Pancreas (tissue), 10 donors: ENCODE results near the gene IFNA7. TPM values are rescaled to one million over a fixed set of nuclear protein-coding genes. Genes with fewer than 3 reads are reported as not detected.
"Not testable (repeated sequence)": the region's sequence is repeated elsewhere in the genome, so short reads cannot be mapped to it uniquely, and the experiment has no call there.

Experiments used
- ATAC-seq, 4 donors: fragments of 200-7000 bp; cut with Tn5 transposase; one replicate each; pipeline versions ENCODE4 v1.8.0 to v1.9.1; 2020; ENCODE audit warnings: mild to moderate bottlenecking in 4 of 4, moderate library complexity in 4 of 4
- DNase-seq, 6 donors: peaks; one replicate each; pipeline ENCODE4 v3.0.0-alpha.2; 2020
- FAIRE-seq: peaks from 2 replicates; lab custom pipeline; 2012; peaks lifted over from hg19 to GRCh38; lab: Jason Lieb, UNC
- H3K27ac ChIP-seq, 4 donors: fragments of 200-600 bp; sonication (generic); 1 replicate in 3 of 4; 2 replicates in 1 of 4; pipeline versions ENCODE4 v1.5.0 to v1.8.0; 2020
- H3K27me3 ChIP-seq, 4 donors: fragments of 200-600 bp; one replicate each; pipeline ENCODE4 v1.8.0; 2021
- H3K36me3 ChIP-seq, 3 donors: fragments of 200-600 bp; sonication (generic) in 1 of 3; one replicate each; pipeline versions ENCODE4 v1.5.0 to v1.8.0; 2020 to 2021
- H3K4me1 ChIP-seq, 3 donors: fragments of 200-600 bp; one replicate each; pipeline ENCODE4 v1.8.0; 2021
- H3K4me3 ChIP-seq, 4 donors: fragments of 200-600 bp; sonication (generic) in 2 of 4; one replicate each; pipeline versions ENCODE4 v1.5.0 to v1.8.0; 2020 to 2021
- H3K9me3 ChIP-seq, 4 donors: fragments of 200-600 bp; one replicate each; pipeline ENCODE4 v1.8.0; 2021
- WGBS, 2 donors: extraction: QIAGEN DNeasy Blood & Tissue Kit; methylation state at CpG; one replicate each; pipeline ENCODE4 v1.1.7; 2013; 5-methylcytosine and 5-hydroxymethylcytosine counted together
- intact Hi-C, 3 donors: fragments of 100-400 bp; cut with DNase I; formaldehyde crosslinking; loops; one replicate each; pipeline versions ENCODE4 v1.11.1 to v1.14.2; 2022
- polyA plus RNA-seq, 2 donors: library from polyadenylated mRNA; stranded (reverse); fragments of 200-250 nt; gene quantifications; one replicate each; pipeline ENCODE4 v1.2.3, GENCODE V29; 2013
- total RNA-seq, 6 donors: library from RNA; stranded (reverse); fragmentation: NEBNext Ultra II Directional in 4 of 6; extraction: Animal tissue kit (Norgen Biotek cat#: 25700) in 4 of 6; gene quantifications; one replicate each; pipeline versions ENCODE4 v1.2.1 to v1.2.4, GENCODE V29; 2021 to 2023
- TF ChIP-seq, protein P1 (sequence below), 4 donors: fragments of 200-600 bp; sonication (generic) in 3 of 4; IDR thresholded peaks; one replicate each; pipeline versions ENCODE4 v1.5.0 to v1.8.0; 2021; ENCODE audit warnings: antibody characterized with exemption in 4 of 4
- donor health status: healthy with polysubstance abuse.
- donor health status: DM: no; HTN: no; CAD: no; lungs with moderate emphysema.
- donor health status: DM: no; HTN: no; CAD: no.
- donor health status: control.
- donor health status: control.
- donor health status: Bipolar disorder and iron deficiency.
- donor health status: DM: yes; HTN: yes; CAD: no.
- donor health status: DM: no; HTN: no; CAD: no.
- donor health status: DM: no; HTN: no; CAD: no.
- donor health status: DM: yes; HTN: yes; CAD: no.

Gene IFNA7
- total and polyA plus RNA-seq, 8 donors, result not detected

DNA sequence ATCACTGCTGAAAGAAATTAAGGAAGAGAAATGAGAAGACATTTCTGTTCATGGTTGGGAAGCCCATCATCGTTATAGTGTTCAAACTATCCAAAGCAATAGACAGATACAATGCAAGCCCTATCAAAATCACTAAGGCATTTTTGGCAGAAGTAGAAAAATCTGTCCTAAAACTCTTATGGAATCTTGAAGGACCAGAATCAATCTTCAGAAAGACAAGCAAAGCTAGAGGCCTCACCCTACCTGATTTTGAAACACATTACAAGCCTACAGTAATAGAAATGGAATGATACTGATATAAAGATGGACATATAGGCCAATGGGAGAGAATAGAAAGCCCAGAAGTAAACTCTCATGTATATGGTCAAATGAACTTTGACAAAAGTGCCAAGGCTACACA lies 30.7 kb downstream of the IFNA7 start:
- Histone ChIP-seq H3K36me3 (no peaks in the 10 kb centered on the region), H3K4me1 (no peaks in the 10 kb centered on the region), H3K27ac (no peak overlapping the region), H3K27me3 (no peaks in the 10 kb centered on the region), H3K9me3 (no peaks in the 10 kb centered on the region), H3K4me3 (no peak overlapping the region)
- ATAC-seq (no peak), DNase-seq (no peak), FAIRE-seq (no peak)
- intact Hi-C loops, result no loop called here
- WGBS, 2 donors, result 39 to 53% methylated on average over 1 of the region's 1 CpG
- TF ChIP-seq, protein P1, sequence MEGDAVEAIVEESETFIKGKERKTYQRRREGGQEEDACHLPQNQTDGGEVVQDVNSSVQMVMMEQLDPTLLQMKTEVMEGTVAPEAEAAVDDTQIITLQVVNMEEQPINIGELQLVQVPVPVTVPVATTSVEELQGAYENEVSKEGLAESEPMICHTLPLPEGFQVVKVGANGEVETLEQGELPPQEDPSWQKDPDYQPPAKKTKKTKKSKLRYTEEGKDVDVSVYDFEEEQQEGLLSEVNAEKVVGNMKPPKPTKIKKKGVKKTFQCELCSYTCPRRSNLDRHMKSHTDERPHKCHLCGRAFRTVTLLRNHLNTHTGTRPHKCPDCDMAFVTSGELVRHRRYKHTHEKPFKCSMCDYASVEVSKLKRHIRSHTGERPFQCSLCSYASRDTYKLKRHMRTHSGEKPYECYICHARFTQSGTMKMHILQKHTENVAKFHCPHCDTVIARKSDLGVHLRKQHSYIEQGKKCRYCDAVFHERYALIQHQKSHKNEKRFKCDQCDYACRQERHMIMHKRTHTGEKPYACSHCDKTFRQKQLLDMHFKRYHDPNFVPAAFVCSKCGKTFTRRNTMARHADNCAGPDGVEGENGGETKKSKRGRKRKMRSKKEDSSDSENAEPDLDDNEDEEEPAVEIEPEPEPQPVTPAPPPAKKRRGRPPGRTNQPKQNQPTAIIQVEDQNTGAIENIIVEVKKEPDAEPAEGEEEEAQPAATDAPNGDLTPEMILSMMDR (IDR thresholded peaks at IDR 0.05), result no peak

DNA sequence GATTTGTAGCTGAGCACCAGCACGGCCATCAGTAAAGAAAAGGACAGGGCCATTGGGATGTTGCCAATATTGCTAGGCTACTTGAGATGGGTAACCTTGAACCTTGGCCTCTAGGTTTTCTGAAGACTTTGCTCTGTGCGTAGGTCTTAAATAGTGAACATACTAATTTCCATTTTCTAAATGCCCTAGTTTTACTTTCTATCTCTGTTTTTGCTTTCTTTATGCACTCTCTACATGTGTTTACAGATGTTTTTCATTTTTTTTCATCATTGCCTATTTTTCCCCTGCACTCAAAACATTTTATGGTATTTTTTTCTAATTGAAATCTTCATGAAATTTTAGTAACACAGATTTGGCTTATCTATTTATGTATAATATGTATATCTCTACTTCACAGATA lies 35.4 kb downstream of the IFNA7 start, which contains the start of gene IFNA21:
IFNA21 (minus strand) TSS at position 101 of the 400 bp plus-strand sequence; CDS start at position 53, 48 bp downstream.
- intact Hi-C loops, FAIRE-seq, H3K4me1 ChIP-seq, H3K27me3 ChIP-seq, H3K36me3 ChIP-seq, H3K27ac ChIP-seq, H3K4me3 ChIP-seq, DNase-seq, H3K9me3 ChIP-seq, ATAC-seq: not testable (repeated sequence)
- 62 to 68% methylated on average over 2 of the region's 2 CpGs for WGBS, 2 donors

DNA sequence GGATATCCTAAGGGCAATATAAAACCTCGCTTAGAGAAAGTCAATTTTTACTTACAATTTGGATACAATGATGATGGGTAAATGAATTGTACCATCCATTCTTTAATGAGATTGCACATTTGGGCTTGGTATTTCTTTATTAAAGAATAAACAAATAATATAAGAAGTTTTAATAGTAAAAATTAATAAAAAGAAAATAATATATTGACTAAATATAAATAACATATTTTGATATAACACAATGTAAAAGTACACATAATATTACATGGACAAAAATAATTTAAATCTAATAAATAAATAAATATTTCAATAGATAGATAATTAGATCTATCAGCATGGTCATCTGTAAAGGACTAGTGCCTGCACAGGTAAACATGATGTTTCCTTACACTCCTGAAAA lies 36.5 kb downstream of the IFNA7 start:
- TF ChIP-seq, protein P1 (IDR thresholded peaks at IDR 0.05), result no peak
- ATAC-seq, result no peak
- no peak for FAIRE-seq
- Histone ChIP-seq H3K27me3 (no peaks in the 10 kb centered on the region), H3K36me3 (no peaks in the 10 kb centered on the region), H3K4me1 (no peaks in the 10 kb centered on the region), H3K27ac (no peak overlapping the region), H3K4me3 (no peak overlapping the region), H3K9me3 (no peaks in the 10 kb centered on the region)
- DNase-seq, result no peak
- intact Hi-C loops, result no loop called here
- 75 to 81% methylated on average over 1 of the region's 1 CpG for WGBS, 2 donors

DNA sequence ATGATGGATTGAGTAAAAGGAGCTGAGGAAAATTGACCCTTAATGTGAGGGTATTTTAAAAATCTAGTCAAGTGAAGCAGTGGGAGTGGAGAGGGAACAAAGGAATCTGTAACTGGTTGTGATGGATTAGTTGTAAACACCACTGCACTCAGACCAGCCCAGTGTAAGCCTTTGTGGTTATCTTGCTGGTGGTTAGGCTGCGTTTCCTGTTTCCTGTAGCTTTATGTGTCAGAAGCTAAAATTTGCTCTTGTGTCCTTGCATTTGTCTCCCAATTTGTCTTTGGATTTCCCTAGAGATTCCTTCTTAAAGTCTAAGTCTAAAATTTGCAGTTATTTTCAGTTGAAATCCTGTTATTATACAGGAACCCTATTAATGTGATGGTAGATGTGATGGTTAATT lies 41.8 kb downstream of the IFNA7 start:
- no peak for DNase-seq
- intact Hi-C loops, result no loop called here
- Histone ChIP-seq H3K27ac (no peak overlapping the region), H3K27me3 (no peaks in the 10 kb centered on the region), H3K9me3 (no peaks in the 10 kb centered on the region), H3K4me3 (no peak overlapping the region), H3K36me3 (no peaks in the 10 kb centered on the region), H3K4me1 (no peaks in the 10 kb centered on the region)
- ATAC-seq, result no peak
- 4 to 6% methylated on average over 1 of the region's 1 CpG for WGBS, 2 donors
- TF ChIP-seq, protein P1 (IDR thresholded peaks at IDR 0.05), result no peak
- no peak for FAIRE-seq

DNA sequence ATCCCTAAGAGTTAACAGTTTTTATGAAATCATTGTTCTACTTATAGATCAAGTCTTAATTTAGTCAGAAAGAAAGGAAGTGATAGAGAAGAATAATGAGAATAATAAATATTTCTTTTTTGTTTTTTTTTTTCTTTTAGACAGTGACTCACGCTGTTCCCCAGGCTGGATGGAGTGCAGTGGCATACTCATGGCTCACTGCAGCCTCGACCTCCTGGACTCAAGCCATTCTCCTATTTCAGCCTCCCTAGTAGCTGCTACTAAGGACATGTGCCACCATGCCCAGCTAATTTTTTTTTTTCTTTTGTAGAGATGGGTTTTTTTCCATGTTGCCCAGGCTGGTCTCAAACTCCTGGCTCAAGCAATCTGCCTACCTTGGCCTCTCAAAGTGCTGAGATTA lies 46.5 kb downstream of the IFNA7 start:
- no peaks in the 10 kb centered on the region for H3K27me3 ChIP-seq
- H3K36me3 ChIP-seq, result no peaks in the 10 kb centered on the region
- FAIRE-seq (no peak), ATAC-seq (no peak), DNase-seq (no peak)
- intact Hi-C loops, result no loop called here
- H3K4me3 ChIP-seq, result no peak overlapping the region
- H3K27ac ChIP-seq, result no peak overlapping the region
- 60 to 71% methylated on average over 2 of the region's 2 CpGs for WGBS, 2 donors
- TF ChIP-seq, protein P1 (IDR thresholded peaks at IDR 0.05), result no peak
- no peaks in the 10 kb centered on the region for H3K4me1 ChIP-seq
- H3K9me3 ChIP-seq, result no peaks in the 10 kb centered on the region
